ENCODE data around the gene CEBPG.

DNA sequence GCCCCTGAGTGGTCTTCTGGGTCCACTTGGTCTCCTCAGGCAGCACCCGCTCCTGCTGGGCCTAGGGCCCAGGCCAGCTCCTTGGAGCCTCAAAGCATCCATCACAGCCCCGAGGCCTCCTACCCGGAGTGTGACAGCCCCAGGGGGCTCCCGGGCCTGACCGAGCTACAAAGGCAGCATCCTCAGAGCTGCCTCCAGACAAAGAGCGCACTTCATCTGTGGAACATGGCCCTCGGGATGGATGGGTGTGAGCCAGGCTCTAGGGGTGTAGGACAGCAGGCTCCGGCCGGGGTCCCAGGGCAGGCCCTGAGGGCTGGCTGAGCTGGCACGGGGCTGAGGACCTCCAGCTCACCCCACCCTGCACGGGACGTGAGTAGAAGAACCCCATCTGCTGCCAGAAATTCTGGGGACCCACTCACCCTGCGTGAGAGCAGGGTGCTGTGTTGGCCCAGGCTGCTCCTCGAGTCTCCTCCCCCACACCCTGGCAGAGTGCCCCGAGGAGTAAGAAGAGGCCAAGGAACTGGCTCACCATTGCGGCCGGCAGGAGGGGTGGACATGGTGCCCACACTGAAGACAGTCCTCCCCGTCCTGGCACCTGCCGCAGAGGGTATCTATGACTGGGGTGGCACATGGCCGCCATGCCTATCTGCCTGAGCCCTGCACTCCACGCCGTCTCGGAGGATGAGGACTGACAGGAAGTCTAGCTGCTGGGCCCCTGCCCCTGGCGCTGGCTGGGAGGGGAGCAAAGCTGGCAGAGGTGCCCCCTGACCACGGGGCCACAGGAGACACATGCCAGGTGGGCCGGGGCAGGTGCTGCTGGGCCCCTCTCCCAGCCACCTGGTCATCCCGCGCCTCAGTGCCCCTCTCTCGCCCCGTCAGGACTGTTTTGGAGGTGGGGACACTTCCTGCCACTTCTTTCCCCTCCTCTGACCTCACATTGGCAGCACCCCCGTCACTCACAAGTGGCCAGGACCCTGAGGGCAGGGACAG lies 22.3 kb downstream of the CEBPG start:
- TF ChIP-seq CTCF (IDR thresholded peaks at IDR 0.05; ENCODE audit: insufficient read depth, low read length) (no peak), REST (IDR thresholded peaks at IDR 0.05; ENCODE audit: insufficient replicate concordance, low read depth) (no peak), POLR2AphosphoS5 (IDR thresholded peaks at IDR 0.05; ENCODE audit: low read depth) (no peak)
